HepG2 (cell line): Measurements from ENCODE around the gene HOXC9. TPM values are rescaled to one million over a fixed set of nuclear protein-coding genes. Genes with fewer than 3 reads are reported as not detected.

Source experiments
- ATAC-seq: fragments of 200-7000 bp; cut with Tn5 transposase; 3 replicates; pipeline ENCODE4 v1.9.1; 2020; ENCODE audit warnings: mild to moderate bottlenecking, moderate library complexity
- BruUV-seq: library from RNA; stranded (reverse); fragments of 400-500 nt; replicated peaks from 2 replicates; lab custom pipeline; 2021; lab: Mats Ljungman, UMichigan
- CTCF ChIA-PET: fragments of 300-600 bp; formaldehyde crosslinking; extraction: SDS; loops from one replicate; lab custom pipeline; 2021; ENCODE audit warnings: low total read pairs, inconsistent platforms, low intra/inter-chr PET ratio; lab: Yijun Ruan, JAX
- POLR2A ChIA-PET: fragments of 350-600 bp; sonication (Branson Sonifier 250); formaldehyde crosslinking; loops from one replicate; lab custom pipeline; 2020; ENCODE audit warnings: antibody characterized with exemption, inconsistent platforms; lab: Yijun Ruan, JAX
- DNase-seq: peaks from one replicate; pipeline ENCODE4 v3.0.0-alpha.2; 2015; ENCODE audit warnings: low spot score
- FAIRE-seq: peaks from 3 replicates; lab custom pipeline; 2011; peaks lifted over from hg19 to GRCh38; lab: Jason Lieb, UNC
- H2AFZ ChIP-seq: one replicate; pipeline ENCODE4 v1.6.1; 2011; ENCODE audit warnings: low read length, inconsistent platforms
- H3K27ac ChIP-seq: fragments of 300-600 bp; 3 replicates; pipeline ENCODE4 v1.8.0; 2011; ENCODE audit warnings: mixed run types, mild to moderate bottlenecking, mixed read lengths, low read length, inconsistent platforms; ENCODE audit not compliant: insufficient read depth; ENCODE audit errors: extremely low read length
- H3K27me3 ChIP-seq, 2 experiments: fragments of 200-600 bp in 1 of 2; 2 replicates in 1 of 2; 3 replicates in 1 of 2; pipeline versions ENCODE4 v1.6.0 to v1.8.0; 2011; ENCODE audit warnings: low read length in 2 of 2, mild to moderate bottlenecking in 2 of 2, moderate library complexity in 2 of 2, inconsistent platforms in 1 of 2; ENCODE audit not compliant: insufficient read depth in 2 of 2, control insufficient read depth in 1 of 2
- H3K36me3 ChIP-seq, 2 experiments: fragments of 200-600 bp in 1 of 2; replicated peaks in 1 of 2; 2 replicates in 1 of 2; 3 replicates in 1 of 2; pipeline versions ENCODE4 v1.5.1 to v1.8.0; 2011; ENCODE audit warnings: low read length in 2 of 2, inconsistent platforms in 1 of 2; ENCODE audit not compliant: insufficient read depth in 2 of 2, control insufficient read depth in 1 of 2
- H3K4me1 ChIP-seq: 2 replicates; pipeline ENCODE4 v1.5.1; 2012; ENCODE audit warnings: low read length, inconsistent platforms; ENCODE audit not compliant: insufficient read depth
- H3K4me2 ChIP-seq: 2 replicates; pipeline ENCODE4 v1.6.0; 2011; ENCODE audit warnings: low read depth, low read length, inconsistent platforms
- H3K4me3 ChIP-seq, 3 experiments: fragments of 200-600 bp in 1 of 3; sonication (generic), shearing (Covaris generic) in 1 of 3; replicated peaks in 1 of 3; 2 replicates each; pipeline ENCODE4 v1.5.1; 2011 to 2016; ENCODE audit warnings: low read length in 3 of 3, inconsistent platforms in 2 of 3, low read depth in 2 of 3, mild to moderate bottlenecking in 2 of 3, control low read depth in 1 of 3, mixed read lengths in 1 of 3; ENCODE audit not compliant: insufficient read depth in 1 of 3
- H3K79me2 ChIP-seq: one replicate; pipeline ENCODE4 v1.6.1; 2011; ENCODE audit warnings: low read length, inconsistent platforms; ENCODE audit not compliant: insufficient read depth
- H3K9ac ChIP-seq: 2 replicates; pipeline ENCODE4 v1.6.0; 2011; ENCODE audit warnings: mild to moderate bottlenecking, low read depth, low read length, inconsistent platforms; ENCODE audit not compliant: insufficient read depth
- H3K9me3 ChIP-seq: 2 replicates; pipeline ENCODE4 v1.5.1; 2012; ENCODE audit warnings: mild to moderate bottlenecking, low read length
- H4K20me1 ChIP-seq: 2 replicates; pipeline ENCODE4 v1.6.0; 2011; ENCODE audit warnings: inconsistent platforms, mild to moderate bottlenecking, low read length, moderate library complexity; ENCODE audit not compliant: insufficient read depth
- CEBPG ChIP-seq: IDR thresholded peaks from 2 replicates; pipeline ENCODE4 v1.6.1; 2016
- KMT2A ChIP-seq: sonication (generic); formaldehyde crosslinking; IDR thresholded peaks from 2 replicates; pipeline ENCODE4 v1.4.0; 2020; ENCODE audit warnings: missing genetic modification reagents
- MAFK ChIP-seq, 2 experiments: IDR thresholded peaks in 1 of 2; conservative IDR thresholded peaks in 1 of 2; 2 replicates each; pipeline ENCODE4 v1.6.1; 2011; ENCODE audit warnings: improper control_type of control experiment in 2 of 2, low read length in 2 of 2
- MED13 ChIP-seq: sonication (generic); formaldehyde crosslinking; IDR thresholded peaks from 2 replicates; pipeline ENCODE4 v1.5.0; 2020; ENCODE audit warnings: missing genetic modification reagents
- NR2F2 ChIP-seq: IDR thresholded peaks from 2 replicates; pipeline ENCODE4 v1.6.1; 2012; ENCODE audit warnings: low read depth, inconsistent platforms, borderline replicate concordance
- PCBP1 ChIP-seq: fragments of 200-400 bp; formaldehyde crosslinking; IDR thresholded peaks from 2 replicates; pipeline ENCODE4 v1.6.1; 2017; ENCODE audit warnings: mild to moderate bottlenecking, low read depth, low read length, borderline replicate concordance
- PHF20 ChIP-seq: sonication (generic); formaldehyde crosslinking; IDR thresholded peaks from 2 replicates; pipeline ENCODE4 v1.5.0; 2020; ENCODE audit warnings: mild to moderate bottlenecking, missing genetic modification reagents
- ZBTB43 ChIP-seq: sonication (generic); formaldehyde crosslinking; conservative IDR thresholded peaks from 2 replicates; pipeline ENCODE4 v1.4.0; 2020; ENCODE audit warnings: missing genetic modification reagents
- ZNF329 ChIP-seq: sonication (generic); formaldehyde crosslinking; IDR thresholded peaks from 2 replicates; pipeline ENCODE4 v1.9.0; 2021; ENCODE audit warnings: low read depth, mild to moderate bottlenecking, missing genetic modification reagents
- ZNF512 ChIP-seq: sonication (generic); formaldehyde crosslinking; IDR thresholded peaks from 2 replicates; pipeline ENCODE4 v1.4.0; 2020; ENCODE audit warnings: mild to moderate bottlenecking, missing genetic modification reagents
- ZNF558 ChIP-seq: sonication (generic); formaldehyde crosslinking; IDR thresholded peaks from 2 replicates; pipeline ENCODE4 v1.9.0; 2022; ENCODE audit warnings: mild to moderate bottlenecking, missing genetic modification reagents, borderline replicate concordance
- WGBS: methylation state at CpG from one replicate; pipeline ENCODE4 v1.1.6; 2017; ENCODE audit warnings: low lambda C conversion rate; 5-methylcytosine and 5-hydroxymethylcytosine counted together
- in situ Hi-C: cut with HindIII; loops from 2 replicates; pipeline ENCODE4 v1.10.0; 2017; ENCODE audit warnings: low pct_unique_long_range_greater_than_20kb; ENCODE audit not compliant: extremely low pct_ligation_motif_present
- intact Hi-C: fragments of 100-400 bp; cut with micrococcal nuclease; formaldehyde crosslinking; loops from one replicate; pipeline ENCODE4 v1.10.0; 2022; ENCODE audit not compliant: unreplicated experiment
- polyA plus RNA-seq, 8 experiments: library from polyadenylated mRNA; depleted of rRNA in 3 of 8; stranded (reverse) in 7 of 8; unstranded in 1 of 8; fragments of >200 nt; fragmentation: Illumina TruSeq in 4 of 8; extraction: Trizol in 4 of 8; gene quantifications; 2 replicates each; pipeline versions ENCODE4 v1.2.1 to v1.2.3, GENCODE V29; 2011 to 2016; ENCODE audit warnings: low read depth in 4 of 8, missing spikeins in 1 of 8, mixed read lengths in 1 of 8; ENCODE audit not compliant: insufficient read depth in 1 of 8
- total RNA-seq, 5 experiments: library from RNA; depleted of rRNA; stranded (reverse); fragments of >200 nt; fragmentation: Illumina TruSeq; extraction: Trizol; gene quantifications; 2 replicates each; pipeline ENCODE4 v1.2.3, GENCODE V29; 2016; ENCODE audit warnings: low read depth in 1 of 5
- TF ChIP-seq, protein P1 (sequence below): sonication (generic); formaldehyde crosslinking; IDR thresholded peaks from 2 replicates; pipeline ENCODE4 v1.9.0; 2021; ENCODE audit warnings: mild to moderate bottlenecking, missing genetic modification reagents

The HOXC9 gene
- total and polyA plus RNA-seq, 2 of the 13 experiments (the other 11 are each of a cell fraction or from before 2014, with no cell fraction given), result 0.11 to 1.1 TPM

GRCh38 chr12:54004841-54005530 is 5.0 kb downstream of the HOXC9 start (continued):
- TF ChIP-seq, protein P1, sequence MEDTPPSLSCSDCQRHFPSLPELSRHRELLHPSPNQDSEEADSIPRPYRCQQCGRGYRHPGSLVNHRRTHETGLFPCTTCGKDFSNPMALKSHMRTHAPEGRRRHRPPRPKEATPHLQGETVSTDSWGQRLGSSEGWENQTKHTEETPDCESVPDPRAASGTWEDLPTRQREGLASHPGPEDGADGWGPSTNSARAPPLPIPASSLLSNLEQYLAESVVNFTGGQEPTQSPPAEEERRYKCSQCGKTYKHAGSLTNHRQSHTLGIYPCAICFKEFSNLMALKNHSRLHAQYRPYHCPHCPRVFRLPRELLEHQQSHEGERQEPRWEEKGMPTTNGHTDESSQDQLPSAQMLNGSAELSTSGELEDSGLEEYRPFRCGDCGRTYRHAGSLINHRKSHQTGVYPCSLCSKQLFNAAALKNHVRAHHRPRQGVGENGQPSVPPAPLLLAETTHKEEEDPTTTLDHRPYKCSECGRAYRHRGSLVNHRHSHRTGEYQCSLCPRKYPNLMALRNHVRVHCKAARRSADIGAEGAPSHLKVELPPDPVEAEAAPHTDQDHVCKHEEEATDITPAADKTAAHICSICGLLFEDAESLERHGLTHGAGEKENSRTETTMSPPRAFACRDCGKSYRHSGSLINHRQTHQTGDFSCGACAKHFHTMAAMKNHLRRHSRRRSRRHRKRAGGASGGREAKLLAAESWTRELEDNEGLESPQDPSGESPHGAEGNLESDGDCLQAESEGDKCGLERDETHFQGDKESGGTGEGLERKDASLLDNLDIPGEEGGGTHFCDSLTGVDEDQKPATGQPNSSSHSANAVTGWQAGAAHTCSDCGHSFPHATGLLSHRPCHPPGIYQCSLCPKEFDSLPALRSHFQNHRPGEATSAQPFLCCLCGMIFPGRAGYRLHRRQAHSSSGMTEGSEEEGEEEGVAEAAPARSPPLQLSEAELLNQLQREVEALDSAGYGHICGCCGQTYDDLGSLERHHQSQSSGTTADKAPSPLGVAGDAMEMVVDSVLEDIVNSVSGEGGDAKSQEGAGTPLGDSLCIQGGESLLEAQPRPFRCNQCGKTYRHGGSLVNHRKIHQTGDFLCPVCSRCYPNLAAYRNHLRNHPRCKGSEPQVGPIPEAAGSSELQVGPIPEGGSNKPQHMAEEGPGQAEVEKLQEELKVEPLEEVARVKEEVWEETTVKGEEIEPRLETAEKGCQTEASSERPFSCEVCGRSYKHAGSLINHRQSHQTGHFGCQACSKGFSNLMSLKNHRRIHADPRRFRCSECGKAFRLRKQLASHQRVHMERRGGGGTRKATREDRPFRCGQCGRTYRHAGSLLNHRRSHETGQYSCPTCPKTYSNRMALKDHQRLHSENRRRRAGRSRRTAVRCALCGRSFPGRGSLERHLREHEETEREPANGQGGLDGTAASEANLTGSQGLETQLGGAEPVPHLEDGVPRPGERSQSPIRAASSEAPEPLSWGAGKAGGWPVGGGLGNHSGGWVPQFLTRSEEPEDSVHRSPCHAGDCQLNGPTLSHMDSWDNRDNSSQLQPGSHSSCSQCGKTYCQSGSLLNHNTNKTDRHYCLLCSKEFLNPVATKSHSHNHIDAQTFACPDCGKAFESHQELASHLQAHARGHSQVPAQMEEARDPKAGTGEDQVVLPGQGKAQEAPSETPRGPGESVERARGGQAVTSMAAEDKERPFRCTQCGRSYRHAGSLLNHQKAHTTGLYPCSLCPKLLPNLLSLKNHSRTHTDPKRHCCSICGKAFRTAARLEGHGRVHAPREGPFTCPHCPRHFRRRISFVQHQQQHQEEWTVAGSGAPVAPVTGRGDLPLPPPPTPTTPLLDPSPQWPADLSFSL, result no peak
- no peak for TF ChIP-seq PHF20 (CRISPR knock-in tag)

DNA sequence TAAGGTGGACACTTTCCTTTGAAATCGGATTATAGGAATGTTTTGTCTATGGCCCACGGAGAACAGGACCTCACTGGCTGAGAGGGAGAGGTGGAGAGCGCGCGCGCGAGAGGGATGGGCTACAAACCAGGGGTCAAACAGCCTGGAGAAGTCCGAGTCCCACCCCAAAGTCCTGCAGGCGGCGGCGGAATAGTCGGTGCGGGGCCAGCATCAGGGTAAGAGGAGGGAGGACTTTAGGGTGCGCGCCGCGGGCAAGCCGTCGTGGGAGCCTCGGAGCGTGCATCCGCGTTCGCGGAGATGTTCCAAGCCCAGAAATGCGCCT is 5.5 kb downstream of the HOXC9 start:
- in situ Hi-C loops (no loop called here), intact Hi-C loops (loop anchor here (10.0 kb wide), 1 partner anchor 359 kb away; the partner anchor contains the start of gene GPR84)
- H3K4me1 ChIP-seq, result peaks cover 25% of the 10 kb centered on the region
- peak overlapping the region in 1 of 3 experiments; percentile 42; a peak in 3 of 6 replicates for H3K4me3 ChIP-seq
- BruUV-seq, result no TSS peak
- WGBS, result 14% methylated on average over 26 of the region's 26 CpGs
- no peak overlapping the region for H3K9ac ChIP-seq
- peak; percentile 19; the same call in 2 of the 3 replicates for ATAC-seq
- CTCF ChIA-PET, result interaction anchor here (1.1 to 3.3 kb wide), 6 partner anchors 16 to 210 kb away, joined by 3 to 48 read pairs (median 12); no protein-coding TSS in a partner anchor
- POLR2A ChIA-PET, result interaction anchor here (0.7 to 1.4 kb wide), 3 partner anchors 189 to 275 kb away, joined by 3 read pairs; partner anchors contain the start of genes CBX5 and HNRNPA1
- no peaks in the 10 kb centered on the region for H4K20me1 ChIP-seq
- DNase-seq, result no peak
- H3K27ac ChIP-seq, result no peak overlapping the region
- no peak overlapping the region for H2AFZ ChIP-seq
- peak overlapping the region; percentile 73 for H3K4me2 ChIP-seq
- H3K36me3 ChIP-seq, result no peaks in the 10 kb centered on the region
- no peaks in the 10 kb centered on the region for H3K79me2 ChIP-seq
- no peaks in the 10 kb centered on the region for H3K9me3 ChIP-seq
- FAIRE-seq, result no peak
- H3K27me3 ChIP-seq, result peaks cover 29 to 91% of the 10 kb centered on the region in 2 experiments
- TF ChIP-seq CEBPG (CRISPR knock-in tag) (no peak), ZBTB43 (CRISPR knock-in tag) (no peak), PCBP1 (no peak), ZNF558 (CRISPR knock-in tag) (no peak), MED13 (CRISPR knock-in tag) (no peak), ZNF329 (CRISPR knock-in tag) (no peak), KMT2A (no peak), MAFK (conservative IDR thresholded peaks at IDR 0.05 in 1 of 2, IDR thresholded peaks at IDR 0.05 in 1 of 2; ENCODE audit: low read length in 2 of 2) (no peak), NR2F2 (no peak), ZNF512 (CRISPR knock-in tag) (no peak)
